Keratinocyte (primary cell): Measurements from ENCODE around the gene ITPR1.

Source experiments
- EZH2 ChIP-seq: IDR thresholded peaks from one replicate; pipeline ENCODE4 v1.6.1; 2012; ENCODE audit warnings: inconsistent platforms, mild to moderate bottlenecking, low read length, moderate library complexity
- TF ChIP-seq, protein P1 (sequence below), 3 experiments: IDR thresholded peaks in 1 of 3; conservative IDR thresholded peaks in 1 of 3; optimal IDR thresholded peaks in 1 of 3; 2 replicates in 2 of 3; 3 replicates in 1 of 3; pipeline versions ENCODE3 to v1.5.1; 2011; ENCODE audit warnings: low read length in 3 of 3, mild to moderate bottlenecking in 3 of 3, moderate library complexity in 2 of 3, control low read depth in 1 of 3, inconsistent platforms in 1 of 3; ENCODE audit not compliant: insufficient read depth in 2 of 3; ENCODE audit errors: extremely low read depth in 1 of 3

DNA sequence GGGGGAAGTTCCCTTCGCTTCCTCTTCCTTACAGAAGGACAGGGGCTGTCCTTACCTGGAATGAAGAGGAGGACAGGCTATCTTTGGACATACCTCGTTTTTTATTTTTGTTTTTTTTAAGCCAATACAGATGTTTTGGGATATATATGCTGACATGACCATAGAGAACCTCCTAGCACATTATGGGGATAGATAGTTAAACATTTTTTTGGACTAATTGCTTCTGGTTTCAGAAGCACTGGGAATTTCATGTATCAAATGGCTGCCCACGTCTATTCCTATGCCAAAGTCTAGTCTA, 247.9 kb downstream of the ITPR1 start:
- TF ChIP-seq, protein P1, sequence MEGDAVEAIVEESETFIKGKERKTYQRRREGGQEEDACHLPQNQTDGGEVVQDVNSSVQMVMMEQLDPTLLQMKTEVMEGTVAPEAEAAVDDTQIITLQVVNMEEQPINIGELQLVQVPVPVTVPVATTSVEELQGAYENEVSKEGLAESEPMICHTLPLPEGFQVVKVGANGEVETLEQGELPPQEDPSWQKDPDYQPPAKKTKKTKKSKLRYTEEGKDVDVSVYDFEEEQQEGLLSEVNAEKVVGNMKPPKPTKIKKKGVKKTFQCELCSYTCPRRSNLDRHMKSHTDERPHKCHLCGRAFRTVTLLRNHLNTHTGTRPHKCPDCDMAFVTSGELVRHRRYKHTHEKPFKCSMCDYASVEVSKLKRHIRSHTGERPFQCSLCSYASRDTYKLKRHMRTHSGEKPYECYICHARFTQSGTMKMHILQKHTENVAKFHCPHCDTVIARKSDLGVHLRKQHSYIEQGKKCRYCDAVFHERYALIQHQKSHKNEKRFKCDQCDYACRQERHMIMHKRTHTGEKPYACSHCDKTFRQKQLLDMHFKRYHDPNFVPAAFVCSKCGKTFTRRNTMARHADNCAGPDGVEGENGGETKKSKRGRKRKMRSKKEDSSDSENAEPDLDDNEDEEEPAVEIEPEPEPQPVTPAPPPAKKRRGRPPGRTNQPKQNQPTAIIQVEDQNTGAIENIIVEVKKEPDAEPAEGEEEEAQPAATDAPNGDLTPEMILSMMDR (optimal IDR thresholded peaks at IDR 0.05 in 1 of 3, IDR thresholded peaks at IDR 0.05 in 1 of 3, conservative IDR thresholded peaks at IDR 0.05 in 1 of 3; ENCODE audit: extremely low read depth in 1 of 3, insufficient read depth in 2 of 3, low read length in 3 of 3) = no peak
- TF ChIP-seq EZH2 = no peak
